T47D (cell line): ENCODE measurements around the gene NT5C.
"Not testable (repeated sequence)": the region's sequence is repeated elsewhere in the genome, so short reads cannot be mapped to it uniquely, and the experiment has no call there.

Source experiments
- DNase-seq, 2 experiments: peaks; one replicate each; pipeline versions ENCODE4 v3.0.0 to v3.0.0-alpha.2; 2011 to 2012; ENCODE audit warnings: low read depth in 1 of 2, low spot score in 1 of 2
- JUND ChIP-seq: IDR thresholded peaks from 2 replicates; pipeline ENCODE4 v1.6.1; 2012; ENCODE audit warnings: low read depth
- in situ Hi-C: cut with HindIII; loops from 2 replicates; pipeline ENCODE4 v1.10.0; 2016; ENCODE audit warnings: low sequenced_read_pairs, low pct_unique_long_range_greater_than_20kb

NT5C gene

DNA sequence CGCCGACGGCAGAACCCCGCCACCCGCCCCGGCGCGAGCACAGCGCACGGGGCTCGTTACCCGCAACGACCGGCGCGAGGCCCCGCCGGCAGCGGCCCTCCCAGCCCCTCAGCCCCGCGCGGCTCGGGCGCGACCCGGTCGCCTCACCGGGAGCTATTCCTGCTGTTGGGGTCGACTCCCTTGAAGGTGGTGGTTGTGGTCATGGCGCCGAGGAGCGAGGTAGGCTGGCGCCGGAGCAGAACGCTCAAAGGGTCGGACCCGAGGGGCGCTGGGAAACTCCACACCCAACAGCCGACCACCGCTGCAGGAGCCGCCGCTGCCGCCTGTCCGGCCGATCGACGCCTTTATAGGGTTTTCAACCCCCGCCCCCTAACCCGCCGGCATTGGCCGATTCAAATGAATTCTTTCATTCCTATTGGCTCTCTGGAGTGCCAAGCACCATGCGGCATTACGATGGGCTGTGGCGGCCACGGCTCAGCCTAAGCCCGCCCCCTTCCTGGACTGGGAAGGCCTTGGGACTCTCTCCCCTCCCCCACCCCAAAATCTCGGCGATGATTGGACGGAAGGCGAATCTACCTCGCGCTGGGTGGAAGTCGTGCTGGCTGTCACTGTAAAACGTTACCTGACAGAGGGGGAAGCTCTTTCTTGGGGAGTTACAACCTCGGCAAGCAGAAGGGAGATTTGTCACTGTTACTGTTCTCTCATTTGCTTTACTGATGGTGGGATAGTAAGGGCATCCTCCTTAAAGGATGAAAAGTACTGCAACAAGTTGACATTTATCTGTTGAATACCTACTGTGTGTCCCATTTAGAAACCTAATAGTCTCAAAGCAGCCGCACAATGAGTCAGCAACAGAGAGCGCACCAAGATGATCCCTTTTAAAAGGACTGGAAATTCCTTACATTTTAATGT, 22.9 kb upstream of the NT5C start, which contains the start of gene JPT1:
JPT1 (minus strand) TSS at position 318 of the 912 bp plus-strand sequence; CDS start at position 203, 115 bp downstream.
- in situ Hi-C loops, result no loop called here
- TF ChIP-seq JUND, result no peak

DNA sequence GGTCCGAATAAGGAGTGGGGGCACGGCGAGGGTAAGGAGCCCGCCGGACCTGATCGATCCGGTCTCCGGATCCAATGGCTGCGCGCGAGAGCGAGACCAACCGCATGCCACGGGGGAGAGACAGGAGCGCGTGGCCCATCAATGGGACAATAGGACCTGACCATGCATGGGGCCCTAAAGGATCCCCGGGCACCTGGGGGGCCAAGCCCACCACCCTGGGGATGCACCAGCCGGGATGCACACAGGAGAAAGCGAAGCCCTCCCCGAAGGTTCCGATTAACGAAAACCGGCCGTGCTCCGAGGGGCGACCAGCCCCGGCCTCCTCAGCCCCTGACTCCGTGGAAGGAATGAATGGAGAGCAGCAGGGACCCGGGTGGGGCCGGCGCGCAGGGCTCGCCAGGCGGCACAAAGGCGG, 22.2 kb upstream of the NT5C start:
- in situ Hi-C loops, result no loop called here
- peak; percentile 36 to 54 for DNase-seq

More for the DNA sequence above, 22.9 kb upstream of the NT5C start, which contains the start of gene JPT1:
- peak; percentile 99 to 100 for DNase-seq

DNA sequence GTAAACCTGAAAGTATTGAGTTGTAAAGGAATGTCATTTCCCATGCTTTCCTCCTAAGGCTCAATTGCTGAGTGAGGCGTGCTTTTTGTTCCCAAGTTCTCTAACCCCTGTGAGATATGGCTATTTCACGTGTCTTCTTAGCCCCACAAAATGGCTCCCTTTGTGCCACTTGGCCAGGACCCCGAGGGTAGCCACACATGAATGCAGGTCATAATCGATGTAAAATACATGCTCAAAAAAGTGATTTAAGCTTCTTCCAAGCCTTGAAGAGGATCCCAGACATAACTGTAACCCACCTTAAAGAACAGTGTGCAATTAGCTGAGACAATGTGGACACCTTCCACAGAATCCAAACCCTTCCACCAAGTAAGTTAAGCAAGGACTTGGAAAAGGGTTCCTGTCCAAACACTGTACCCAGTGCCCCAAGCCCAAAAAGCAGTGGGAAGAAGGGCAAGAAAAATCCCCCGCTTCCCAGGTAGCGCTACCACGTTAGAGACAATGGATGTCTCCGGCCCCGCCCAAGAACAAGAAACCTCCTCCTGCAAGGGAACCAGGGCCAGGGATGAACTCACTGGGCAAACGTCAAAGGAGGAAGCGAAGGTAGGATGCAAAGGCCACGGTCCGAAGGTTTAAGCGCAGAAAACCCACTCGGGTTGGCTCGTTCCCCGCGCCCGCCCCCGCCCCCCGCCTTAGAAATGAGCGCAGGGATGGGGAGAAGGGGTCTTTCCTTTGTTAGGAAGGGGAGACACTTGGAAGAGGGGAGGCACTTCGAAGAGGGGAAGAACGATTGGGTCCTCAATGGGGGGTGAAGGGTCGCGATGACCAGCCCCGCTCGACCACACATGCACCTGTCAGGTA, 21.6 kb upstream of the NT5C start:
- DNase-seq, result peak; percentile 73 to 82
- in situ Hi-C loops, result no loop called here
- TF ChIP-seq JUND, result no peak

More for the DNA sequence above, 22.2 kb upstream of the NT5C start:
- no peak for TF ChIP-seq JUND

DNA sequence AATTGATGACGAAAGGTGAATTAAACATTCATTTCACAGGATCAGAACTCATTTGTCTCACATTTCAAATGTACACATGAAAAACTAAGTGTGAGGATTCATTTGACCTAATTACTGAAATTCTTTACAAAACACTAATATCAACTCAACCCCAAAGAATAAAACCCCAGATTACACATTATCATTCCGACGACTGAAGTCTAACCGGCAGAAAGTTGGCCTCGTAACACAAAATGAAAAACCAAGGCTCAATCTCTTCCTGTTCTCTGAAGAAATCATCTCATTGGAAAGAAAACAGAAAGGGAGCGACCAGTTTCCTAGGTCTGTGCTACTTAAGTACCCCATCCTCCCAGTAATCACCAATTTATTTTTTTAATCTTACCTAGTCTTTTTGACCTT, 21.0 kb upstream of the NT5C start:
- DNase-seq, result no peak
- no peak for TF ChIP-seq JUND
- in situ Hi-C loops, result no loop called here

DNA sequence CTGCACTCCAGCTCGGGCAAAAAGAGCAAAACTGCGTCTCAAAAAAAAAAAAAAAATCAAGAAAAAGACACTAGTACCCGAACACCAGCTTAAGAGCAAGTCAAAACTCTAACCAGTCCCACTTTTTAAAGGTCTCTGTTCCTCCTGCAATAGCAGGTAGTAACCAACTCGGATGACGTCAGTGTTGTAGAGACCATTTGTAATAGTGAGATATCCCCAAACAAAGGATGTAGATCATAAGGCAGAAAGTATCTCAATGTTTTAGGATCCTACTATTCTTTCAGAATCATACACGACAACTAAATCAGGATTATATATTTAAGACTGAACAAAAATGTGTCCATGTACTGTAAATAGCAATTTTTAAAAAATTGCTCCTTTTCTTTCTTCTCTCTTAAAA, 20.4 kb upstream of the NT5C start:
- in situ Hi-C loops, result no loop called here
- peak; percentile 33 to 45 for DNase-seq
- no peak for TF ChIP-seq JUND

GRCh38 chr17:75147878-75148546, 16.5 kb upstream of the NT5C start:
- in situ Hi-C loops, result no loop called here
- no peak for TF ChIP-seq JUND
- no peak for DNase-seq

DNA sequence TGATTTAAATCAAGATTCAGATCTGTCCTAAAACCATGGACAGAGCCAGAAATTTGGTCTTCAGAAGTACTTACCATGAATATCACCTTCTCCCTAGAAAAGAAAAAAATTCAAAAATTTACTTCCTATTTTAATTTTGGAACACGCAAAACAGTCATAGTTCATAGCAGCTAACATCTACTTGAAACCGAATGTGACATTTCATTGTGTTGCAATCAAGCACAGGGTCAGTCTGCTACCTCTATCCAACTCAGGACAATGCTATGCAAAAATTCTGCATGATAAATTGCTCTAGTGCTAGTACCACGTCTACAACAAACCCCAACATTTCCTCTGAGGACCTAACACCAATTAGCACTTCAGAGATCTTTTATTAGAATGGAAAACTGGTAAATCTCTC, 15.1 kb upstream of the NT5C start:
- no peak for TF ChIP-seq JUND
- in situ Hi-C loops, result no loop called here
- DNase-seq, result no peak

GRCh38 chr17:75144816-75145512, 13.4 kb upstream of the NT5C start:
- in situ Hi-C loops, result no loop called here
- DNase-seq, result no peak
- TF ChIP-seq JUND, result no peak

DNA sequence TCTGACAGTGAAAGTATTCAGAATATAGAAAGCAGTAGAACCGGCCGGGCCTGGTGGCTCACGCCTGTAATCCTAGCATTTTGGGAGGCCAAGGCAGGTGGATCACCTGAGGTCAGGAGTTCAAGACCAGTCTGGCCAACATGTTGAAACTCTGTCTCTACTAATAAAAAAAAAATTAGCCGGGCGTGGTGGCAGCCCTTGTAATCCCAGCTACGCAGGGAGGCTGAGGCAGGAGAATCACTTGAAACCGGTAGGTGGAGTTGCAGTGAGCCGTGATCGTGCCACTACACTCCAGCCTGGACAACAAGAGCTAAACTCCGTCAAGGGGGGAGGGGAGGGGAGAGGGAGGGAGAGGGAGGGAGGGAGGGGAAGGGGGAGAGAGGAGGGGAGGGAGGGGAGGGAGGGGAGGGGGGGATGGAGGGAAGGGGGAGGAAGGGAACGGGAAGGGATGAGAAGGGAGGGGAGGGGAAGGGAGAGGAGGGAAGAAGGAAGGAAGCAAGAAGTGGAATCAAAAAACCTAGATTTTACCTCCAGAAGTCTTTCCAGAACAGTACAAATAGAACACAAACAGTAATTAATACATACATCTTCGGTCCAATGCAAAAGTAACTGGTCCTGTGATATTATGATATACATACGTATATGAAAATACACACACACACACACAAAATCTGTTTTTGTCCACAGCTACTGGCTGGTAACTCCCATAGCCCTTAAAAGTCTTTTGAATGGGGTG, 10.9 kb upstream of the NT5C start:
- in situ Hi-C loops, result no loop called here
- no peak for TF ChIP-seq JUND

GRCh38 chr17:75138519-75138918, 7.0 kb upstream of the NT5C start:
- DNase-seq, result no peak
- in situ Hi-C loops, result no loop called here
- no peak for TF ChIP-seq JUND

More for the DNA sequence above, 10.9 kb upstream of the NT5C start:
- DNase-seq, result no peak

DNA sequence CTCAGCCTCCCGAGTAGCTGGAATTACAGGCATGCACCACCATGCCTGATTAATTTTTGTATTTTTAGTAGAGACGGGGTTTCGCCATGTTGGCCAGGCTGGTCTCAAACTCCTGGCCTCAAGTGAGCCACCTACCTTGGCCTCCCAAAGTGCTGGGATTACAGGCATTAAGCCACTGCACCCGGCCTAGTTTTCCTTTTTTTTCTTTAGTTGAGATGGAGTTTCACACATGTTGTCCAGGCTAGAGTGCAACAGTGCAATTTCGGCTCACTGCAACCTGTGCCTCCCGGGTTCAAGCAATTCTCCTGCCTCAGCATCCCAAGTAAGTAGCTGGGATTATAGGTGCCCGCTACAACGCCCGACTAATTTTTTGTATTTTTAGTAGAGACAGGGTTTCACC, 6.2 kb upstream of the NT5C start:
- in situ Hi-C loops, DNase-seq: not testable (repeated sequence)
